Thyroid gland (tissue), 4 donors: ENCODE results near the gene DYNC1I1.

ENCODE experiments used
- POLR2A ChIP-seq, 2 donors: fragments of 450-650 bp; IDR thresholded peaks; one replicate each; pipeline ENCODE4 v1.6.1; 2017; ENCODE audit warnings: antibody characterized with exemption in 2 of 2, mild to moderate bottlenecking in 2 of 2, moderate library complexity in 1 of 2
- TF ChIP-seq, protein P1 (sequence below), 6 experiments: fragments of 200-600 bp in 3 of 6; fragments of 450-650 bp in 3 of 6; sonication (generic) in 3 of 6; IDR thresholded peaks; one replicate each; pipeline ENCODE4 v1.5.1; 2016 to 2019; ENCODE audit warnings: antibody characterized with exemption in 6 of 6, mild to moderate bottlenecking in 2 of 6, inconsistent platforms in 1 of 6, moderate library complexity in 1 of 6

GRCh38 chr7:95737828-95738505, 34.4 kb upstream of the DYNC1I1 start:
- TF ChIP-seq POLR2A (IDR thresholded peaks at IDR 0.05) = no peak
- TF ChIP-seq, protein P1, sequence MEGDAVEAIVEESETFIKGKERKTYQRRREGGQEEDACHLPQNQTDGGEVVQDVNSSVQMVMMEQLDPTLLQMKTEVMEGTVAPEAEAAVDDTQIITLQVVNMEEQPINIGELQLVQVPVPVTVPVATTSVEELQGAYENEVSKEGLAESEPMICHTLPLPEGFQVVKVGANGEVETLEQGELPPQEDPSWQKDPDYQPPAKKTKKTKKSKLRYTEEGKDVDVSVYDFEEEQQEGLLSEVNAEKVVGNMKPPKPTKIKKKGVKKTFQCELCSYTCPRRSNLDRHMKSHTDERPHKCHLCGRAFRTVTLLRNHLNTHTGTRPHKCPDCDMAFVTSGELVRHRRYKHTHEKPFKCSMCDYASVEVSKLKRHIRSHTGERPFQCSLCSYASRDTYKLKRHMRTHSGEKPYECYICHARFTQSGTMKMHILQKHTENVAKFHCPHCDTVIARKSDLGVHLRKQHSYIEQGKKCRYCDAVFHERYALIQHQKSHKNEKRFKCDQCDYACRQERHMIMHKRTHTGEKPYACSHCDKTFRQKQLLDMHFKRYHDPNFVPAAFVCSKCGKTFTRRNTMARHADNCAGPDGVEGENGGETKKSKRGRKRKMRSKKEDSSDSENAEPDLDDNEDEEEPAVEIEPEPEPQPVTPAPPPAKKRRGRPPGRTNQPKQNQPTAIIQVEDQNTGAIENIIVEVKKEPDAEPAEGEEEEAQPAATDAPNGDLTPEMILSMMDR (IDR thresholded peaks at IDR 0.05) = no peak
